Endothelial cell of umbilical vein (primary cell): ENCODE data around the gene RNF214. TPM values are rescaled to one million over a fixed set of nuclear protein-coding genes. Genes with fewer than 3 reads are reported as not detected.
"Not testable (repeated sequence)": the region's sequence is repeated elsewhere in the genome, so short reads cannot be mapped to it uniquely, and the experiment has no call there.

Experiments used
- BruUV-seq: library from RNA; stranded (reverse); fragments of 400-500 nt; replicated peaks from 2 replicates; lab custom pipeline; 2021; lab: Mats Ljungman, UMichigan
- CTCF ChIA-PET: fragments of 300-600, 350-600 bp; sonication (Branson Sonifier 250); formaldehyde crosslinking; loops from one replicate; lab custom pipeline; 2021; ENCODE audit warnings: antibody characterized with exemption, inconsistent platforms; lab: Charles Lee
- POLR2A ChIA-PET: fragments of 300-600, 350-600 bp; sonication (Branson Sonifier 250); formaldehyde crosslinking; loops from one replicate; lab custom pipeline; 2021; ENCODE audit warnings: antibody characterized with exemption, inconsistent platforms; lab: Charles Lee
- DNase-seq: peaks from one replicate; pipeline ENCODE4 v3.0.0-alpha.2; 2011; ENCODE audit warnings: low read depth, low spot score
- FAIRE-seq: peaks from 2 replicates; lab custom pipeline; 2011; peaks lifted over from hg19 to GRCh38; lab: Jason Lieb, UNC
- H2AFZ ChIP-seq: 2 replicates; pipeline ENCODE4 v1.6.0; 2012; ENCODE audit warnings: low read depth, low read length, control low read depth, inconsistent platforms
- H3K27ac ChIP-seq: 2 replicates; pipeline ENCODE4 v1.5.1; 2011; ENCODE audit warnings: low read depth, mild to moderate bottlenecking, control low read depth, low read length, moderate library complexity; ENCODE audit not compliant: insufficient read depth
- H3K27me3 ChIP-seq, 2 experiments: 2 replicates each; pipeline versions ENCODE4 v1.6.0 to v1.6.1; 2011; ENCODE audit warnings: low read length in 2 of 2, mixed read lengths in 1 of 2; ENCODE audit not compliant: control insufficient read depth in 2 of 2, insufficient read depth in 2 of 2
- H3K36me3 ChIP-seq, 2 experiments: 2 replicates in 1 of 2; 3 replicates in 1 of 2; pipeline ENCODE4 v1.5.1; 2011; ENCODE audit warnings: low read length in 2 of 2, mild to moderate bottlenecking in 1 of 2, moderate library complexity in 1 of 2; ENCODE audit not compliant: control insufficient read depth in 2 of 2, insufficient read depth in 2 of 2; ENCODE audit errors: extremely low read depth in 1 of 2
- H3K4me1 ChIP-seq: 3 replicates; pipeline ENCODE4 v1.5.1; 2011; ENCODE audit warnings: mild to moderate bottlenecking, low read length; ENCODE audit not compliant: control insufficient read depth, insufficient read depth; ENCODE audit errors: extremely low read depth
- H3K4me2 ChIP-seq: 2 replicates; pipeline ENCODE4 v1.6.1; 2011; ENCODE audit warnings: low read length, control low read depth, mixed read lengths; ENCODE audit not compliant: insufficient read depth
- H3K4me3 ChIP-seq, 3 experiments: fragments of 200-600 bp in 1 of 3; sonication (generic), shearing (Covaris generic) in 1 of 3; replicated peaks in 1 of 3; 2 replicates each; pipeline ENCODE4 v1.5.1; 2011 to 2016; ENCODE audit warnings: control low read depth in 3 of 3, low read length in 3 of 3, mild to moderate bottlenecking in 2 of 3, inconsistent platforms in 1 of 3, low read depth in 1 of 3, moderate library complexity in 1 of 3; ENCODE audit not compliant: insufficient read depth in 1 of 3
- H3K79me2 ChIP-seq: 2 replicates; pipeline ENCODE4 v1.6.0; 2012; ENCODE audit warnings: low read length, inconsistent platforms; ENCODE audit not compliant: control insufficient read depth, insufficient read depth
- H3K9ac ChIP-seq: replicated peaks from 2 replicates; pipeline ENCODE3; 2011; ENCODE audit warnings: low read length, control low read depth; ENCODE audit not compliant: insufficient read depth; ENCODE audit errors: extremely low read depth
- H3K9me1 ChIP-seq: replicated peaks from 3 replicates; pipeline ENCODE4 v1.6.0; 2011; ENCODE audit warnings: mild to moderate bottlenecking, low read length; ENCODE audit not compliant: control insufficient read depth, insufficient read depth; ENCODE audit errors: extremely low read depth
- H3K9me3 ChIP-seq: replicated peaks from 2 replicates; pipeline ENCODE4 v1.5.1; 2012; ENCODE audit warnings: low read length, inconsistent platforms; ENCODE audit not compliant: control insufficient read depth, insufficient read depth
- H4K20me1 ChIP-seq: replicated peaks from 2 replicates; pipeline ENCODE3; 2011; ENCODE audit warnings: mild to moderate bottlenecking, low read length; ENCODE audit not compliant: control insufficient read depth, insufficient read depth; ENCODE audit errors: extremely low read depth
- EZH2 ChIP-seq: IDR thresholded peaks from 2 replicates; pipeline ENCODE4 v1.6.1; 2012; ENCODE audit warnings: borderline replicate concordance, low read depth, mild to moderate bottlenecking, moderate library complexity, low read length, inconsistent platforms; ENCODE audit not compliant: severe bottlenecking
- FOS ChIP-seq: IDR thresholded peaks from 2 replicates; pipeline ENCODE4 v1.6.1; 2011; ENCODE audit warnings: mild to moderate bottlenecking, low read length, moderate library complexity, borderline replicate concordance; ENCODE audit not compliant: insufficient read depth
- GATA2 ChIP-seq: IDR thresholded peaks from 2 replicates; pipeline ENCODE4 v1.7.0; 2011; ENCODE audit warnings: low read depth, mild to moderate bottlenecking, moderate library complexity, mixed read lengths, low read length; ENCODE audit not compliant: insufficient read length, insufficient read depth
- JUN ChIP-seq: IDR thresholded peaks from 2 replicates; pipeline ENCODE4 v1.6.1; 2011; ENCODE audit warnings: borderline replicate concordance, low read depth; ENCODE audit not compliant: insufficient read length, insufficient read depth
- MAX ChIP-seq: IDR thresholded peaks from 2 replicates; pipeline ENCODE4 v1.6.1; 2011; ENCODE audit not compliant: insufficient read depth, insufficient read length
- MYC ChIP-seq: IDR thresholded peaks from one replicate; pipeline ENCODE4 v1.6.1; 2011; ENCODE audit warnings: mild to moderate bottlenecking, low read depth, low read length
- POLR2A ChIP-seq: IDR thresholded peaks from 2 replicates; pipeline ENCODE4 v1.6.1; 2012; ENCODE audit warnings: low read depth, mild to moderate bottlenecking, control low read depth, low read length
- POLR2AphosphoS5 ChIP-seq: IDR thresholded peaks from 2 replicates; pipeline ENCODE4 v1.6.1; 2012; ENCODE audit warnings: low read depth, mild to moderate bottlenecking, control low read depth, low read length, moderate library complexity; ENCODE audit not compliant: insufficient read depth
- dilution Hi-C: fragments of 300-500 bp; cut with MboI; formaldehyde crosslinking; loops from one replicate; pipeline ENCODE4 v1.15.0; 2019; ENCODE audit warnings: low sequenced_read_pairs; ENCODE audit not compliant: extremely low pct_ligation_motif_present
- intact Hi-C: fragments of 100-400 bp; cut with micrococcal nuclease; formaldehyde crosslinking; loops from one replicate; pipeline ENCODE4 v1.10.0; 2022
- polyA plus RNA-seq, 4 experiments: library from polyadenylated mRNA; depleted of rRNA in 3 of 4; stranded (reverse) in 3 of 4; unstranded in 1 of 4; fragments of >200 nt; gene quantifications; 2 replicates each; pipeline versions ENCODE4 v1.2.1 to v1.2.3, GENCODE V29; 2011 to 2012; ENCODE audit warnings: missing spikeins in 1 of 4
- total RNA-seq: library from RNA; stranded (reverse); gene quantifications from 2 replicates; pipeline ENCODE4 v1.2.3, GENCODE V29; 2021
- TF ChIP-seq, protein P1 (sequence below), 2 donors: IDR thresholded peaks; 1 replicate in 1 of 2; 2 replicates in 1 of 2; pipeline ENCODE4 v1.5.1; 2011; ENCODE audit warnings: low read length in 2 of 2, mild to moderate bottlenecking in 2 of 2, moderate library complexity in 2 of 2, control low read depth in 1 of 2, inconsistent platforms in 1 of 2, low read depth in 1 of 2; ENCODE audit not compliant: insufficient read depth in 1 of 2; ENCODE audit errors: extremely low read depth in 1 of 2

Gene RNF214
- total and polyA plus RNA-seq, 2 donors (not counting 3 experiments of a cell fraction or from before 2014, with no cell fraction given), result 24.3 to 28.2 TPM

DNA sequence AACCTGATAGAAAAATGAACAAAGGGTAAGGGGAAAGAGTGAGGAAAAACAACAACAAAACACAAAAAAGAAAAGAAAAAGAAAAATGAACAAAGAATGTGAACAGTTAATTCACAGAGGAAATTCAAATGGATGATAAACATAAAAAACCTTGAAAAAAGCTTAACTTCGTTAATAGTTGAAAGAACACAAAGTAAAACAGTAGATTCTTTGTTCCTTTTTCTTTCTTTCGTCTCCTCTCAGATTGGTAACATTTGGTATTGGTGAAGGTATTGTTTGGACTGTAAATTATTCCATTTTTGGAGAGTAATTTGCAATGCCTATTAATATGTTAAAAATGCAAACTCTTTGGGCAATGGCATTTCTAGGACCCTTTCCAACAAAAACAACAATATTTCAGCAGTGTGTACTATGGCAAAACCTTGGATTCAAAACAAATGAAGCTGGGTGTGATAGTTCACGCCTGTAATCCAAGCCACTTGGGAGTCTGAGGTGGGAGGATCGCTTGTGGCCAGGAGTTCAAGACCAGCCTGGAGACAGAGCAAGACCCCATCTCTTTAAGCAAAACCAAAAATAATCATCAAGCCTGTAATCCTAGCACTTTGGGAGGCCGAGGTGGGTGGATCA, 86.9 kb downstream of the RNF214 start:
- dilution Hi-C loops (no loop called here), intact Hi-C loops (loop anchor here (5.0 kb wide), 1 partner anchor 142 kb away; the partner anchor contains the start of gene SIDT2)
- H3K4me3 ChIP-seq, result no peak overlapping the region
- no peak overlapping the region for H3K9ac ChIP-seq
- DNase-seq (peak; percentile 75), FAIRE-seq (peak; percentile 67)
- peak overlapping the region; percentile 13 for H2AFZ ChIP-seq
- H3K4me2 ChIP-seq, result peak overlapping the region; percentile 57
- TF ChIP-seq EZH2, result no peak
- no peak for TF ChIP-seq JUN
- no peak for TF ChIP-seq FOS
- TF ChIP-seq GATA2, result no peak
- TF ChIP-seq, protein P1, sequence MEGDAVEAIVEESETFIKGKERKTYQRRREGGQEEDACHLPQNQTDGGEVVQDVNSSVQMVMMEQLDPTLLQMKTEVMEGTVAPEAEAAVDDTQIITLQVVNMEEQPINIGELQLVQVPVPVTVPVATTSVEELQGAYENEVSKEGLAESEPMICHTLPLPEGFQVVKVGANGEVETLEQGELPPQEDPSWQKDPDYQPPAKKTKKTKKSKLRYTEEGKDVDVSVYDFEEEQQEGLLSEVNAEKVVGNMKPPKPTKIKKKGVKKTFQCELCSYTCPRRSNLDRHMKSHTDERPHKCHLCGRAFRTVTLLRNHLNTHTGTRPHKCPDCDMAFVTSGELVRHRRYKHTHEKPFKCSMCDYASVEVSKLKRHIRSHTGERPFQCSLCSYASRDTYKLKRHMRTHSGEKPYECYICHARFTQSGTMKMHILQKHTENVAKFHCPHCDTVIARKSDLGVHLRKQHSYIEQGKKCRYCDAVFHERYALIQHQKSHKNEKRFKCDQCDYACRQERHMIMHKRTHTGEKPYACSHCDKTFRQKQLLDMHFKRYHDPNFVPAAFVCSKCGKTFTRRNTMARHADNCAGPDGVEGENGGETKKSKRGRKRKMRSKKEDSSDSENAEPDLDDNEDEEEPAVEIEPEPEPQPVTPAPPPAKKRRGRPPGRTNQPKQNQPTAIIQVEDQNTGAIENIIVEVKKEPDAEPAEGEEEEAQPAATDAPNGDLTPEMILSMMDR (IDR thresholded peaks at IDR 0.05; ENCODE audit: extremely low read depth in 1 of 2, insufficient read depth in 1 of 2, low read depth in 1 of 2, low read length in 2 of 2), result no peak
- no peak for TF ChIP-seq POLR2A
- no peak for TF ChIP-seq MAX
- no peak for TF ChIP-seq MYC
- TF ChIP-seq POLR2AphosphoS5, result no peak
- H3K36me3 ChIP-seq, result no peaks in the 10 kb centered on the region
- peaks cover 10% of the 10 kb centered on the region for H3K79me2 ChIP-seq
- no peaks in the 10 kb centered on the region for H3K9me1 ChIP-seq
- no peak overlapping the region for H3K27ac ChIP-seq
- H3K4me1 ChIP-seq, result peaks cover 14% of the 10 kb centered on the region
- no peaks in the 10 kb centered on the region for H3K27me3 ChIP-seq
- no peaks in the 10 kb centered on the region for H3K9me3 ChIP-seq
- no TSS peak for BruUV-seq
- ChIA-PET CTCF (interaction anchor here (0.6 to 1.9 kb wide), 5 partner anchors 9 to 107 kb away, joined by 3 to 8 read pairs (median 3); partner anchors contain the start of genes CEP164, PCSK7 and RNF214), POLR2A (no interaction called here)
- no peaks in the 10 kb centered on the region for H4K20me1 ChIP-seq

- BruUV-seq, H3K9me3 ChIP-seq, H3K27me3 ChIP-seq, H3K27ac ChIP-seq, dilution Hi-C loops, H4K20me1 ChIP-seq, H3K36me3 ChIP-seq, H3K4me2 ChIP-seq, H3K9me1 ChIP-seq, H3K4me1 ChIP-seq, FAIRE-seq, H3K79me2 ChIP-seq, DNase-seq: not testable (repeated sequence)
- intact Hi-C loops, result loop anchor here (5.0 kb wide), 1 partner anchor 540 kb away; the partner anchor contains the start of gene ZPR1
- Histone ChIP-seq H3K4me3 (peak overlapping the region in 2 of 3 experiments; percentile 62 to 79), H3K9ac (peak overlapping the region; percentile 80), H2AFZ (peak overlapping the region; percentile 50)
- ChIA-PET CTCF (interaction anchor here (0.8 to 1.5 kb wide), 6 partner anchors 10 to 100 kb away, joined by 3 to 6 read pairs (median 4); partner anchors contain the start of gene BACE1), POLR2A (interaction anchor here (0.9 kb wide), 1 partner anchor 10 kb away, joined by 3 read pairs; no protein-coding TSS in a partner anchor)
Observed at GRCh38 chr11:117327255-117327566, 94.7 kb downstream of the RNF214 start.
